Left cardiac atrium (tissue), 4 donors: ENCODE results near the gene MYCBP2. TPM values are rescaled to one million over a fixed set of nuclear protein-coding genes. Genes with fewer than 3 reads are reported as not detected.
"Not testable (repeated sequence)": the region's sequence is repeated elsewhere in the genome, so short reads cannot be mapped to it uniquely, and the experiment has no call there.

ENCODE experiments used
- ATAC-seq, 2 donors: fragments of 200-7000 bp; cut with Tn5 transposase; one replicate each; pipeline ENCODE4 v1.9.1; 2020; ENCODE audit warnings: mild to moderate bottlenecking in 2 of 2, moderate library complexity in 2 of 2
- DNase-seq: peaks from one replicate; pipeline ENCODE4 v3.0.0-alpha.2; 2020
- intact Hi-C, 2 donors: fragments of 100-400 bp; cut with DNase I; formaldehyde crosslinking; loops; one replicate each; pipeline versions ENCODE4 v1.14.1 to v1.15.1; 2022 to 2023
- total RNA-seq, 2 donors: library from RNA; stranded (reverse); fragmentation: NEBNext Ultra II Directional; extraction: Animal tissue kit (Norgen Biotek cat#: 25700); gene quantifications; one replicate each; pipeline ENCODE4 v1.2.1, GENCODE V29; 2021
- donor health status: DM: no; HTN: yes; CAD: no.
- donor health status: DM: no; HTN: yes; CAD: no; lungs with severe emphysema.
- donor health status: DM: yes; HTN: yes; CAD: no.
- donor health status: Dilated cardiomyopathy.

Gene MYCBP2
- total RNA-seq, 2 donors from 2014 or later = 86.9 to 99.5 TPM

- no peak for ATAC-seq
- intact Hi-C loops = no loop called here
- no peak for DNase-seq
Measured at GRCh38 chr13:77309254-77309653, 17.6 kb downstream of the MYCBP2 start.

DNA sequence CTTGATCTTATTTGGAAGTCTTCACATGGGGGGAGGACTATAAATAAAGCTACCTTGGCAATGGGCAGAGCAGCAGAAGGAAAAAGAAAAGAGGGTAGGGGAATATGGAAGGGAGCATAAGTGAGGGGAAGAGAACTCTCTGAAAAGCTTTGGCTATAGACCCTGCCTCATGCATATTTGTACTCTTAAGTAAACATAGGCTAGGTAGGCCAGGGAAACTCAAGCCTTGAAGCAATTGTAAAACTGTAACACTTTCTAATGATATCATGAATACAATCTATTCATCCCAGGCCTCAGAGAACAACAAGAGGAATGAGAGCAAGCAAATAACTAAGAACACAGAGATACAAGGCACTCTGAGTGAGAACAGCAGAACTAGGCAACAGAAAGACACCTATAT lies 20.4 kb downstream of the MYCBP2 start:
- no peak for ATAC-seq
- intact Hi-C loops = no loop called here
- no peak for DNase-seq

- ATAC-seq = no peak
Measured at GRCh38 chr13:77305266-77305665, 21.6 kb downstream of the MYCBP2 start.

GRCh38 chr13:77300176-77301037 lies 26.5 kb downstream of the MYCBP2 start:
- DNase-seq (peak; percentile 41), ATAC-seq (peak; percentile 41 to 81)
- intact Hi-C loops = no loop called here

More at GRCh38 chr13:77305266-77305665, 21.6 kb downstream of the MYCBP2 start:
- DNase-seq = no peak
- intact Hi-C loops = no loop called here

GRCh38 chr13:77299587-77299986 lies 27.3 kb downstream of the MYCBP2 start:
- DNase-seq (no peak), ATAC-seq (no peak)
- intact Hi-C loops = no loop called here

GRCh38 chr13:77298426-77298825 lies 28.5 kb downstream of the MYCBP2 start:
- DNase-seq (no peak), ATAC-seq (no peak)
- intact Hi-C loops = no loop called here

- intact Hi-C loops = no loop called here
- DNase-seq (no peak), ATAC-seq (no peak)
Measured at GRCh38 chr13:77291774-77292173, 35.1 kb downstream of the MYCBP2 start.

- ATAC-seq (no peak), DNase-seq (no peak)
- intact Hi-C loops = no loop called here
Measured at GRCh38 chr13:77290342-77290741, 36.6 kb downstream of the MYCBP2 start.

DNA sequence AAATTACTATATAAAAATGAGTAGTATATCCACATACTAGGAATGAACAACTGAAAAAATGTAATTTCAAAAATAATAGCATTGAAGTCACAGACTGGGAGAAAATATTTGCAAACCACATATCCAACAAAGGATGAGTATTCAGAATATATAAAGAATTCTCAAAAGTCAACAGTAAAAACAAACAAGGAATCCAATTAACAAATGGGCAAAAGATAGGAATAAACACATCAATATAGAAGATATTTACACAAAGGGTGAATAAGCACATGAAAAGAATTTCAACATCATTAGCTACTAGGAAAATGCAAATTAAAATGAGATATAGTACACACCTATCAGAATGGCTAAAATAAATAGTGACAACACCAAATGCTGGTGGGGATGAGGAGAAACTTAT lies 37.0 kb downstream of the MYCBP2 start:
- intact Hi-C loops = no loop called here
- no peak for ATAC-seq
- DNase-seq = no peak

GRCh38 chr13:77285632-77286031 lies 41.3 kb downstream of the MYCBP2 start:
- DNase-seq, intact Hi-C loops: not testable (repeated sequence)

DNA sequence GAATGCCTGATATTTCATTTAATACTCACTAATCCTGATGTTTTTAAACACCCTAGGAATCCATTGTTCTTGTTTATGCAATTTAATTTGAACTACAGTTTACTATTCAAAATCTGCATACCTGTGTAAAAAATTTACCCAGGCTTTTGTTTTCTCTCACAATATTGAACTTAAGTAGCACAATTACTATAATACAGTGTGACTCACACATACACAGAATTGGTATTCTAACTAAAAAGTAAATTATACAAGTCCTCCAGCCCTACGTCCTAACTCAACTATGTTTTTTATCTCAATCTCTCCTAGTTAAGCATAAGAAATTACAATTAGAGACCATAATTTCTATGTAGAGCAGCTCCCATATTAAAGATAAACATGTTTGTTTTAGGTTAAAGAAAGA lies 41.8 kb downstream of the MYCBP2 start:
- ATAC-seq (no peak), DNase-seq (no peak)
- intact Hi-C loops = no loop called here

More at GRCh38 chr13:77285632-77286031, 41.3 kb downstream of the MYCBP2 start:
- not testable (repeated sequence) for ATAC-seq

- ATAC-seq (no peak), DNase-seq (no peak)
- intact Hi-C loops = loop anchor here in 1 of 2 donors (10.0 kb wide), 1 partner anchor 201 kb away; no protein-coding TSS in a partner anchor
Measured at GRCh38 chr13:77274126-77274525, 52.8 kb downstream of the MYCBP2 start.

DNA sequence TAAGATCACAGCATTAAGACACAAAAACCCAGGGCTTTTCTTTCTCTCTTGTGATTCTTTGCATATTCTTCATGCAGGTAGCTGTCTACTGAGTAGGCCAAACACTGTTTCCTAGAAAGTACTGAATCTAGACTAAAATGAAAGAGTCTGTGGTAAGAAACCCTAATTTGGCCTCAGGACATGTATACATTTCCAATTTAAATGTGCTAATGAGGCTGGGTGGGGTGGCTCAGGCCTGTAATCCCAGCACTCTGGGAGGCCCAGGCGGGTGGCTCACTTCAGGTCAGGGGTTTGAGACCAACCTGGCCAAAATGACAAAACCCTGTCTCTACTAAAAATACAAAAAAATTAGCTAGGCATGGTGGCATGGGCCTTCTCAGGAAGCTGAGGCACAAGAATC lies 57.8 kb downstream of the MYCBP2 start:
- ATAC-seq (no peak), DNase-seq (no peak)
- intact Hi-C loops = no loop called here

DNA sequence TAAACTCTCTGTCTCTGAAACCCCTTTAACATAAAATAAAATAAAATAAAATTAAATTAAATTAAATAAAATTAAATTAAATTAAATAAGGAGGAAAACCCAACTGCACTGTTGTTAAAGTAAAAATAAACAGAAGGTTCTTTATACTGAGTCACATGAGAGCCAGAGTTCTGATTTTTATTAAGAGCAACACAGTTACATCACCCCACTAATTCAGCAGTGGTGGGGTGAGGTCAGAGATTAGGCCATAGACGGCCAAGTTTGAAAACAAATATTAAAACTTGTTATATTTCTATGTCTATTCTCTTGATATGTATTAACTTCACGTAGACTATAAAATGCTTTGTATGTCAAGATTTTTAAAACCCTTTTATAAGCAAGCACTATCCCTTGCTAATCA lies 59.5 kb downstream of the MYCBP2 start:
- DNase-seq (no peak), ATAC-seq (peak in 1 of 2 donors; percentile 57)
- intact Hi-C loops = no loop called here

GRCh38 chr13:77265336-77265735 lies 61.6 kb downstream of the MYCBP2 start:
- ATAC-seq = no peak
- intact Hi-C loops = no loop called here
- no peak for DNase-seq

DNA sequence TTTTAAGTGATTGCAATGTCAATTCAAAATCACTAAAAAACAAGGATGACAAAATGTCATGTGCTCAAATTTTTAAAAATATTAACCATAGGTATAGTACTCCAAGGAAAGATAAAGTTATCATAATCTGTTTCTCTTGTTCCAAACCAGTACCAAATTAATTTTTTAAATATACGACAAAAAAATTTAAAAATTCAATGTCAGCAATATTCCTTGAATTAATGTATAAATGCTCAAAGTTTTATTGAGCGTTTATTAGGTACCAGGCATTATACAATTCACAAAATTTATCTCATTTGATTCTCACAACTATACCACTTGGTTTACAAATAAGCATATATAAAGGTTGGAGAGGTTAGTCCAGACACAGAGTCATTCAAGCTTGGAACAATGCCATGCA lies 64.7 kb downstream of the MYCBP2 start:
- intact Hi-C loops = no loop called here
- ATAC-seq = no peak
- DNase-seq = no peak

DNA sequence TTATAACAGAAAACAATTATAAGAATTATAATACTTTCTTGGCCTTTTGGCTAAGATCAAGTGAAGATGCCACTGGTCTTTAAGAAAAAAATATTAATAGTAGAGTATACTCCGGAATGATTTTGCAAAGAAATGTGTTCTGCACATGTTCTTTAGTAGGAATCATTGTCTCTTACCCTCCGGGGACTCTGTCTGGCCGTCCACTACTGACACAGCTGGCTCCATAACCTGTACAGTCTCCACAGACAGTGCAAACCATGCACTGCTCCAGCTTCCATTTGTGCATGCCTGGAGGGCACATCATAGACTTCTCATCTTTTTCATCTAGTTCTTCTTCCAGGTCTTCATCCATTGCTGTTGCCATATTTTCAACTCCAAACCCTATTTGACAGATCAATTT lies 75.9 kb downstream of the MYCBP2 start:
- intact Hi-C loops = no loop called here
- DNase-seq = no peak
- ATAC-seq = no peak

- DNase-seq, intact Hi-C loops, ATAC-seq: not testable (repeated sequence)
Measured at GRCh38 chr13:77245224-77245623, 81.7 kb downstream of the MYCBP2 start.

- no peak for ATAC-seq
- DNase-seq = no peak
- intact Hi-C loops = no loop called here
Measured at GRCh38 chr13:77239312-77239711, 87.6 kb downstream of the MYCBP2 start.

GRCh38 chr13:77235456-77236022 lies 91.4 kb downstream of the MYCBP2 start:
- ATAC-seq = no peak
- intact Hi-C loops = no loop called here

DNA sequence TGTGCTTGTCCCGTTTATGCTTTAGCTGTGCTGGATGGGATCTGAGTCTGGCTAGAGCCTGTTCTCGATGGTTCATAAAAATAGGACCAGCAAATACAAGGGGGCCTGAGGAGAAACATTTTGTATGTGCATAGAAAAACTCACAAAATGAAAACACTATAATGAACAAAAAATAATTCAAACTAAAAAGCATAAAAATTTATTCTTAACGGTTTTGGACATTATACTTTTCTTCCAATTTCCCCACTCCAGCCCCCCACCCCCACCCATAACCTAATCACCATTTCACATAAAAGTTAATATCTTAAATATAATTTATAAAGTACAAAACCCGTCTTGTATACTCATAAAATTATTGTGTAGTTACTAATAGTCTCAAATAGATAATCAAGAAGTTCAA lies 93.7 kb downstream of the MYCBP2 start:
- no peak for ATAC-seq
- DNase-seq = no peak
- intact Hi-C loops = no loop called here

More at GRCh38 chr13:77235456-77236022, 91.4 kb downstream of the MYCBP2 start:
- DNase-seq = no peak
